ENCODE measurements around the gene AVEN.

Gene AVEN

GRCh38 chr15:33982516-33982915 lies 56.5 kb downstream of the AVEN start:
- DNase-seq, result no peak

- no peak for DNase-seq
Observed at GRCh38 chr15:33980159-33980558, 58.8 kb downstream of the AVEN start.

GRCh38 chr15:33975022-33975565 lies 63.9 kb downstream of the AVEN start:
- DNase-seq, result no peak

DNA sequence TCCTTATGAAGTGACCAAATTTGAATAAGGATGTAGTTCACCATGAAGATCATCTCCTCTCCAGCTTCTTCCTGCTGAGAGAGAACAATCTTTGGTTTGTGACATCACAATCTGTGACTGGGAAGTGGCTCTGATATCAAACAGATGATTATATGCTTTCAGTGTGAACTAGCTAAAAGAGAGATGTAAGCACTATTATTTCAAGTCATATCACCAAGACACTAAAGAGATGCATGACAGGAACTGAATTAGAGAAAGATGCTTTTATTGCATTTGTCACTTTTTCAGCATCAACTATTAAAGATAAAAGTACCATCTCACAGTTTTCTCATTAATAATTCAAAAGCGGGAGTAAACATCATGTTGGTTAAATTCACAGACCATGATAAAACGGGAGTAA lies 67.2 kb downstream of the AVEN start:
- no peak for DNase-seq

DNA sequence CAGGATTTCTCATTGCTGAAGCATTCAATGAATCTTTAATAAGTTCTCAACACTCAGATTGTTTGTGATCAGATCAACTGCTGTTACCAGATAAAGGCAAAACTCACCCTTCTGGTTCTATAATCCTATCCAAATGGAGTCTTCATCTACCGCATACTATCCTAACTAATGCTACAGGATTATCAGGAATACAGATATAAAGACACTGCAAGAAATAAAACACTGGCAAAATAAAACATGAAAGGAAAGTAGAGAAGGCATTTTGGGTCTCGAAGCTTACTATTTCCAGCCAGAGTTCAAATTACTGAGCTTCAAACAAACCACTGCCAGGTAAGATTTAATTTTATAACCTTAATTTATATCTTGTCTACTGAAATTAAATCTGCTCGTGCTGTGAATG lies 70.2 kb downstream of the AVEN start:
- no peak for DNase-seq

- no peak for DNase-seq
Observed at GRCh38 chr15:33968224-33968623, 70.8 kb downstream of the AVEN start, which contains the start of gene CHRM5. Gene CHRM5 (plus strand): TSS chr15:33968497. CDS start chr15:34062718, 94,221 bp downstream.

DNA sequence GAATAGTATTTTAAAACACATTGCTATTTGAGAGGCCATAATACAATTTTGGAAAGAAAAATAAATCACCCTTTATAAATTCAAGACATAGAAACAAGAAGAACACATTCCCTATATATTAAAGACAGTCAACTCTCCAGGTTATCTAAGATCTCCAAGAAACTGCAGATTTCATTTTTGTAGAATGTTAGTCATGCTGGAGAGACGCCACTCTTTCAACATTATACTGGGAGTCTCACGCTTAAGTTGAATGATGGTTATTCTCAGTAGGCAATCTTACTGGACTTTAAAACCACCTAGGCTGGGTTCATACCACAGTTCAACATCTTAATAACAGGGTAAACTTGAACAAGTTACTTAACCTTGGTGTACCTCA lies 74.4 kb downstream of the AVEN start:
- no peak for DNase-seq

GRCh38 chr15:33963831-33964664 lies 75.0 kb downstream of the AVEN start:
- DNase-seq, result peak; percentile 29

DNA sequence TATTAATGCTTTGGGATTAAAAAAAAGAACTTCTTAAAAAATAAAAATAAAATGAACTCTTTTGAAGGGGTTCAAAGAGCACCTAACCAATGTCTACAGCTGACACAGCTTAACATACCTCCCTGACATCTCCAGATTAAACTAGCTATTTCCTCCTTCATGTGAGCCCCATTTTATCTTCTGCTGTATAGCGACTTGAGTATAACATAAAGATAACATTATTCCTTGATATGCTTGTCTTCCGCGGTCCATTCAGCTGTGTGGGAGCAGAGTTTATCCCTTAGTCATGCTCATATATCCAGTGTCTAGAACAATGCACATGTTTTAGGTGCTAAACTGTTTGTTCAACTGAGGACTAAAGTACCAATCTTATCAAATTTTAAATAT lies 78.5 kb downstream of the AVEN start:
- no peak for DNase-seq

GRCh38 chr15:33959844-33960548 lies 79.0 kb downstream of the AVEN start:
- peak; percentile 87 for DNase-seq

- DNase-seq, result no peak
Observed at GRCh38 chr15:33956397-33956796, 82.6 kb downstream of the AVEN start.

- DNase-seq, result no peak
Observed at GRCh38 chr15:33955945-33956344, 83.1 kb downstream of the AVEN start.

DNA sequence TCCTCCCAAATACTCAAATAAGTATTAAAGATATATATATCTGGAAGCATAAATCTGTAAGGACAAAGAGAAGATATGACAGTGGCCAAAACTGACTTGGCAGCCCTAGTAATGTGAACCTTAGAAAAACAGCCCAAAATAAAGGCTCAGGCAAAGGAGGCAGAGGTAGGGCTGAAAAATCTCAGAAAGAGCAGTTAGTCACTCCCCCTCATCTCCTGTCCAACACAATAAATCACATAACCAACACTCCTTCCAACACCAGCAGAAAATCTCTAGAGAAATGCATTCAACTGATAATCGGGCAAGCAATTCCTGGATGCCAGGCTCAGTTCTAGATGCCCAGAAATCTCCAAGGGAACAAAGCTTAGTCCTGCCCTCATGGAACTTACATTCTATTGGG lies 92.9 kb downstream of the AVEN start:
- no peak for DNase-seq

DNA sequence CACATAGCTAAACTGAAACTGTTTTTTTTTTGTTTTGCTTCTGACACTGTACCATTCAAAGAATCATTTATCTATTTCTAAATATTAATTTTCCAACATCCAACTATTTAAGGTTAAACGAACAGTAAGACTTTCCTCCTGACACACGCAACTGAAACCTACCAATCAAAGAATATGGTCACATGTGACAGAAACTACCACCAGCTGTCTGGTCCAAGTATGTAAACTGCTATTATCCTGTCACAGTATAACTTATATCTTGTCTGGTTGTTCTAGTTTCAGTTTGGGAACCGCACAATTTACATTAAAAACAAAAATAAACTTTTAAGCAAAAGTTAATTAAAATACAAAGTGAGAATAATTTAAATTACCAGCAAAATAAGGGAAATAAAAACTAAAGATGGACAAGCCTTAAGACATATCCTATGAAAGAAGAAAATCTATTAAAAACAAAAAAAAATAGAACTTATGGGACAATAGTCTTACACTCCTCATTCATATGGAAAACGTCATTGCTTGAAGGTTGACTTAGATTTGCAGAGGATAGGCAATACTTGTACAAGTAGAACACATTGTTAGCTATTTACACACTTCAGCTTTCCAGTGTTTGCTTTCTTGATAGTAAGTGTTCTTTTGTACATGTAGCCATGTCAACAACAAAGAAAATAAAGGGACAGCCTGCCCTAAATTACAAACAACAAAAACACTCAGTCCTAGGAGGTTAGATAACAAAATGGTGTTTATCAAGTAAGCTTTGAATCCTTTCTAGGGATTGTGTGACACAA lies 97.5 kb downstream of the AVEN start:
- DNase-seq, result no peak

- no peak for DNase-seq
Observed at GRCh38 chr15:33934921-33935320, 104.1 kb downstream of the AVEN start.

DNA sequence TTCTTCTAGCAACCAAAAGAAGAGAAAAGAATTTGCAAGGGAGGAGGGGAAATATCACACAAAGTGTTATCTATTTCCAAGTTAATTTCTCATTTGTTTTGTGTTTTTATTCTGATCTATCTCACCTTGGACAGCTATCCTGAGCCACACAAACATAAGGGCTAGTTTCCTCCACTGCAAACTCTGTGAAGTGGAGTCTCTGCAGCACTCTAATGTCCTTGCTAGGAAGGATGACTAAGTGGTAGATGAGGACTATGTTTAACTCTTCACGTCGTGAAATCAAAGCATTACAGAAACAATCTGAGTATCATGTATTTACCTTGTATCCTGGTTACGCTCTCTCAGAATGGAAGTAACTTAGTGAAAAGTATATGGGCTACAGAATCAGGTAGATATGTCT lies 104.6 kb downstream of the AVEN start:
- DNase-seq, result no peak

DNA sequence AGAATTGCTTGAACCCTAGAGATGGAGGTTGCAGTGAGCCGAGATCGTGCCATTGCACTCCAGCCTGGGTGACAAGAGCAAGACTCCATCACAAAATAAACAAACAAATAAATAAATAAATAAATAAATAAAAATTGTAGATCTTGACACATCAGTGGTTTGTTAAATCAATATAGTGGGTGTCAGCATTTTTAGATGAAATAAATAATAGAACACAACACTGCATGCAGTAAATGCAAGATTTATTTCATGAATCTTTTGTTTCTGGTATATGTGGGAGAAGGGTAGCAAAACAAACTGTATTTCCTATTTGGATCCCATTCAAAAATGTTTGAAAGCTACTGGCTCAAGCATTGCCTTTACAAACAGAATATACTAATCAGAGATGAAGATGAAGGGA lies 106.3 kb downstream of the AVEN start:
- no peak for DNase-seq

DNA sequence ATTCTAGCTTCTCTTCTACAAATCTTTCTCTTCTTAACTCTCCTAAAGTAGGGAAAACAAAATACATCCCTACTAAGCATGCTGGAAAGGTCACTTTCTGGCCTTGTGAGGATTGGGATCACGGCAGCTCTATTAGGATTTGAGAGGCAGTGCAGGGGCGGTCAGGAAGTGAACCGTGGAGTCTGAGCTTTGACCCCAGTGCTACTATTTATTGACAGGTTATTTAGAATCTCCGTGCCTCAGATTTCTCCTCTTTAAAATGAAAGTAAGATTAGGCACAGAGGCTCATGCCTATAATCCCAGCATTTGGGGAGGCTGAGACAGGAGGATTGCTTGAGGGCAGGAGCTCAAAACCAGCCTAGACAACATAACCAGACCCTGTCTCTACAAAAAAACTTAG lies 112.7 kb downstream of the AVEN start:
- DNase-seq, result no peak

GRCh38 chr15:33923446-33923845 lies 115.6 kb downstream of the AVEN start:
- DNase-seq, result no peak

GRCh38 chr15:33915571-33916407 lies 123.2 kb downstream of the AVEN start:
- DNase-seq, result no peak

DNA sequence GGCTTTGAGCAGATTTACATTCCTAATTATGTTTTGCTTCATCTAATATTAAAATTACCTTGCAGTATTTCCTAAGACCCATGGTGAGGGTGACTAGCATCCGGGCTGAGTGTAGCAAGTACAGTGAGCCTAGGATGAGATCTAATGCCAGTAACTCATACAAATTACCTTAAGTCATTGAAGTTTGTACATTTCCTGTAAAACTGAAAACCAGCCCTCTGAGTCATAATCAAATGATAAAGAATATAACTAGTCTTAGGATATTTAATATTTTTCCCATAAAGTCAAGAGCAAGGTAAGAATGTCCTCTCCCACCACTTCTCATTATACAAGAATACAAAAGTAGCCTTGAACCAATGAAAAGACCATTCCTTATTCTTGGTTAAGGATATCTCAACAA lies 125.5 kb downstream of the AVEN start:
- no peak for DNase-seq

DNA sequence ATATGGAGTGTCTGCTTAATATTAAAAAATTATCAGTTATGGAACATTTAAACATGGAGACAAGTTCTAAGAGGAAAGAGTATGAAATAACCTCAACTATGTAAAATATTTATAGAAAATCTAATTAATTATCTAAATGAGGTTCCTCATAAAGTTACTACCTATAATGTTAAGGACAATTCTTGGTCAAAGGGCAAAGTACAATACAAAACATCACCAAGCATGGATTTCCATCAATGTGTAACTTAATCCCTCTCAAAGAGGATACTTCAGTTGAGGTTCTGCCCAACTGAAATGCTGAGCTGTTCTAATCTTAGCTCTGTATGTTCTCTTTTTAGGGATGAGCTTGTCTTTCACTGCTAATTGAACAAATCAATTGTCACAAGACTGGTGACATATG lies 126.7 kb downstream of the AVEN start:
- no peak for DNase-seq
